HG03520 (cell line): ENCODE data around the gene MYO3A.
"Not testable (repeated sequence)": the region's sequence is repeated elsewhere in the genome, so short reads cannot be mapped to it uniquely, and the experiment has no call there.

ENCODE experiments used
- ATAC-seq: cut with Tn5 transposase; IDR thresholded peaks from one replicate; pipeline ENCODE4 v1.9.1; 2021; ENCODE audit warnings: mild to moderate bottlenecking, moderate library complexity; ENCODE audit not compliant: unreplicated experiment

The MYO3A gene

DNA sequence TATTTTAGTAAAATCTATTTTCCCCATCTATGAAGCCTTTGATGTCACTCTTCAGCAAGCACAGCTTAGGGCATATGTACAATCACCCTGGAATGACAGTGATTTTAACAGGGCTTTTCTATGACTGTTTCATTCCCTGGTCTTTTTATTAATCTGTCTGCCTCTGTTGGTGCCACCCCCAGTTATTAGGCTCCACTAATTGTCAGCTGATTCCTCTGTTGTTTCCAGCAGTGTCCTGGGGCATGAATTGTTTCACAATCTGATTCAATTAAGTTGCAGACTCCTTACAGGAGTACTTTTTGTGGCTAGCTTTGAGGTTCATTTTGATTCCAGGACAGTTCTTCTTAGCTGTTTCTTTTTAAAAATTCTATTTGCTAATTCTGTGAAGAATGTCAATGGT, 38.6 kb downstream of the MYO3A start:
- ATAC-seq = no peak

GRCh38 chr10:25974897-25975459, 40.9 kb downstream of the MYO3A start:
- no peak for ATAC-seq

DNA sequence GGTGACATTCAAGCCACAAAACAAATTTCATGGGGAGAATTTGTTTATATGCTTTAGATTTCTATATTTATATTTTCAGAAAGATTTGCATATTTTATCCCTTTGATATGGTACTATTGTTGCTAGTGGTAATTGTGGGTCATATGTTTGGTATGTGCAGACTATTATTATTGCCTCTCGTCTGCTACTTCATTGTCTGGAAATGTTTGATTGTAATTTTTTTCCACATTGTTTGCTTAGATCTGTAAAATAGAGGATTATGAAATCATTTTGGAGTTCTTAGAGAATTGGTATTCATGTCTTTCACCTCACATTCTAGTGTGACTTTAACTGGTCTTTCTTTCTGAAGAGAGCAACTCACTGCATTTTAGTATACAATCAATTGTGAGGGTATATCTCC, 44.7 kb downstream of the MYO3A start:
- no peak for ATAC-seq

DNA sequence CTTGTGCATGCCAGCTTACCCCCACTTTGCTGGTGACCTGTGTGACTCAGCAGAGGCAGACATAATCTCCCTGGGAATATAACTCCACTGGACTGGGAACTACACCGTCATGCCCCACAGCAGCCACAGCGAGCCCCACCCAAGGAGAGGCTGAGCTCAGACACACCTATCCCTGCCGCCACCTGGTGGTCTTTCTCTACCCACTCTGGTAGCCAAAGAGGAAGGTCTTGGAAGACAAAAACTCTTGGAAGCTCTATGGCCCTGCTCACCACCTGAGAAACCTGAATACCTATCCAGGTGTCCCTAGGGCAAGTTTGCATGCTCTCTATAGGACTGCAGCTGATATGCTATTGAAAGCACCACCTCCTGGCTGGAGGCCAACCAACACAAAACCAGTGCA, 48.1 kb downstream of the MYO3A start:
- ATAC-seq = no peak

DNA sequence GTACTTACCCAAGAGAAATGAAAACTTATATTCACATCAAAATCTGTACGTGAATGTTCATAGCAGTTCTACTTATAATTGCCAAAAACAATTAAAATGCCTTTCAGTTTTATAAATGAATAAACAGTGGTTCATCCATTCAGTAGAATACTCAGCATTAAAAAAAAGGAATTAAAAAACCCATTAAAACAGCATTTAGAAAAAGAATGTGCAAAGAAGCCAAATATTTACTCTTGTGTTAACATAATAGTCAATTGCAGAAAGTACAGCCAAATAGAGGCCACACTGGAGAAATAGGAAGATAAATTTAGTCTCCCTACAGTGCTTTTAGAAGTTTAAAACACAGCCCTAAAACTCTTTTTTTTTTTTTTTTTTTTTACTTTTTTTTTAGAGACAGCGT, 54.6 kb downstream of the MYO3A start:
- ATAC-seq = no peak

GRCh38 chr10:25989951-25990350, 55.9 kb downstream of the MYO3A start:
- ATAC-seq = no peak

- no peak for ATAC-seq
Observed at GRCh38 chr10:25999295-25999981, 65.4 kb downstream of the MYO3A start.

DNA sequence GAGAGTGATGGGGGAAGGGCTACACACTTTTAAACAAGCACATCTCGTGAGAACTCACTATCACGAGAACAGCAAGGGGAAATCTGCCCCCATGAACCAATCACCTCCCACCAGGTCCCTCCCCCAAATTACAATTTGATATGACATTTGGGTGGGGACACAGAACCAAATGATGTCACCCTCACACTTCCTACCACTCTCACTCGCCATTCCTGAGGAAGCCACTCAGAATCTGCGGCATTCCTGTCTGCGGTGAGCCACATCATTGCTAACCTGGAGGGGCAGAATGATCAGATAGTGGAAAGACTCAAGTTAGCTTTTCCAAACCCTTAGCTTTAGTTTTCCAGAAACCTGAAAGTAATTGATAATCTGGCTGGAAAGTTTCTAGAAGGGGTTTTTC, 66.9 kb downstream of the MYO3A start:
- ATAC-seq = no peak

DNA sequence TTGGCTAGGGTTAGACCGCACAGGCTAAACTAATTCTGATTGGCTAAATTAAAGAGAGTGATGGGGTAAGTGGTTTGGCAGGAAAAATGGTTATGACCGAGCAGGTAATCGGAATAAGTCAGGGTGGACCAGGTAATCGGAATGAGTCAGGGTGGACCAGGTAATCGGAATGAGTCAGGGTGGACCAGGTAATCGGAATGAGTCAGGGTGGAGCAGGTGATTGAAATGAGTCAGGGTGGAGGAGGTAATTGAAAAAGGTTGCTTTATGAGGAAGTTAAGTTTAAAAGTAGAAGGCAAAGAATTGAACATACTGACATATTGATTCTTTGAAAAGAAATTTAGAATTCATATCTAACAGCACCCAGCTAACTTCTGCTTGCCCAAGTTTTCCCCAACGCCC, 68.4 kb downstream of the MYO3A start:
- ATAC-seq = not testable (repeated sequence)

GRCh38 chr10:26015092-26015491, 81.1 kb downstream of the MYO3A start:
- no peak for ATAC-seq

DNA sequence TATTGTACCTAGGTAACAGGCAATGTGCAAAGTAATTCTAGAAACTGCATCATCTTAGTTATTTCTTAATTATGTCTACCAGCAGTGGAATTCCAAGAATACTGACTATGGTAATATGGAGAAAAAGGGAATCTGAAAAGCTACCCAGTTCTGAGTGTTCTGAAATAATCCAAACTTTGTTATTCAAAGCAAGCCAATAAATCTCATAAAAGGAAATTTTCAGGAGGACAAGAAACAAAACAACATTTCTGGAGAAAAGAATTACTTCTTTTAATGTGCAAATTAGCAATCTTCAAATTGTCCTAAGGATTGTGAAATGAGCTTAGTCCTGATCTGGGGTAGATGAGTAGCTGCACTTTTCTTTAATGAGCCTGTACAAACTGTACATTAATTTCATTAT, 88.8 kb downstream of the MYO3A start:
- no peak for ATAC-seq

DNA sequence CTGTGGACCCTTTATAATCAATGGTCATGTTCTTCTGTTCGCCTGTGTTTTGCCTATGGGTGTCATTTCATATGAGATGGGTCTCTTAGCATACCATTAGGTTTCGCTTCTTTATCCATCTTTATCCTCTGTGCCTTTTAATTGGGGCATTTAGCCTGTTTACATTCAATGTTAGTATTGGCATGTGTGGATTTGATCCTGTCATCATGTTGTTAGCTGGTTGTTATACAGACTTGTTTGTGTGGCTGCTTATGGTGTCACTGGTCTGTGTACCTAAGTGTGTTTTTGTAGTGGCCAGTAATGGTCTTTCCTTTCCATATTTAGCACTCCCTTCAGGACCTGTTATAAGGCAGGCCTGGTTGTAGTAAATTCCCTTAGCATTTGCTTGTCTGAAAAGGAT, 90.3 kb downstream of the MYO3A start:
- ATAC-seq = no peak

- no peak for ATAC-seq
Observed at GRCh38 chr10:26025523-26025922, 91.5 kb downstream of the MYO3A start.

DNA sequence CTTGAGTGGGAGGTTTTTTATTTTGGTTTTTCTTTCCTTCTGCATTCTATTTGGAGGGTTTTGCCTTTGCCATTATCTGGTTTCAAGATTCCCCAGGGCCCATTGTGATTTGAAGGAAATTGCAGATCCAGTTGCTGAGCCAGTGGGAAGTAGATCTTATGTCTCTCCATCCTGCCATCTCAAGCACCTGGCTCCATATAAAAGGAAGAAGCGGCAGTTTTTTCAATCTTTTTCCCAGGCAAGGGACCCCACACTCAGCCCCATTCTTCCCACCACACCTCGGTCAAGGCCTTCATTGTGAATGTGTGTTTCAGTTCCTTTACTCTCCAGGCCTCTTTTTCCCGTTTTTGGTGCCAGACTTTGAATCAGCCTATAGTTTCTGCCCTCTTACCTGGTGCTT, 95.8 kb downstream of the MYO3A start:
- no peak for ATAC-seq

DNA sequence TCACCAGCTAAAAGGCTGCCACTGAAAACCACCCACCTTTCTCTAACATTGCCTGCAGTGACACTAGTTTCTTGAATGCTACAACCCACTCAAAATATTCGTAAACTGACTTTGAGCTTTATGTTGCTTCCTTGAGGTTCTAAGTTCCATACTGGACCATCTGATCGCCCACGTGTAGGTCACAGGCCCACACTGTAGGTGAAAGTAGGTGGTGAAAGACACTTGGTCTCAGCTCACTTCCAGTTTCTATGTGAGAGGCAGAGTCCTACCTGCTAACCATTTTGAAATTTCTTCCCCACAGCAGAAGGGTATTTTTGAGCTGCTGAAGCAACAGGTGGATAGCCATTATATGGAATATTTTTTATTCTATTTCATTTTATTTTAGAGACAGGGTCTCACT, 97.3 kb downstream of the MYO3A start:
- ATAC-seq = peak; percentile 65

GRCh38 chr10:26043469-26043868, 109.4 kb downstream of the MYO3A start:
- no peak for ATAC-seq

DNA sequence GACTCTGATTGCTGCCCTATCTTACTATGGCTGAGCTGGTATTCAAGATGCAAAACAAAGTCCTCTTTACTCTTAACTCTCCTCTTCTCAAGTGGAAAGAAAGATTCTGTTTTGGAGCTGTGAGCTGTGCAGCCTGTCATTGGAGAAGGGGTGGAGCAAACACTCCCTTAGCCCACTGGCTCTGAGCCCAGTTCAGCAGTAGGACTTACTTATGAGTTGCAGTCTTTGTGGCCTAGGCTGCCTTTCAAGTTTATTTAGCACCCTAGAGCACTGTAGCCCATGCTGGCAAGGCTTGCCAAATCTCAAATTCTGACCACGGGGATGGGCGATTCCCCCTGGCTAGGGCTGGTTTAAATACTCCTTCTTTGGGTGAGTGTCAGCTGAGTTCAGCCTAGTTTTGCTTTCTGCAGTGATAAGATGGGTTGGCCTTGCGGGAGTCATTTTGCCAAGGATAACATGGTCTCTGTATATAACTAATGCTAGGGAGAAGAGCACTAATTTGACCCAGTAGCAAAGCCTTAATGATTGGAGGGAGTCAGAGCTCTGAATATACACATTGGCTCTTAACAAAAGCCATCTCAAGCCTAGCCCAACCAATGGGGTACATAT, 110.2 kb downstream of the MYO3A start:
- no peak for ATAC-seq

DNA sequence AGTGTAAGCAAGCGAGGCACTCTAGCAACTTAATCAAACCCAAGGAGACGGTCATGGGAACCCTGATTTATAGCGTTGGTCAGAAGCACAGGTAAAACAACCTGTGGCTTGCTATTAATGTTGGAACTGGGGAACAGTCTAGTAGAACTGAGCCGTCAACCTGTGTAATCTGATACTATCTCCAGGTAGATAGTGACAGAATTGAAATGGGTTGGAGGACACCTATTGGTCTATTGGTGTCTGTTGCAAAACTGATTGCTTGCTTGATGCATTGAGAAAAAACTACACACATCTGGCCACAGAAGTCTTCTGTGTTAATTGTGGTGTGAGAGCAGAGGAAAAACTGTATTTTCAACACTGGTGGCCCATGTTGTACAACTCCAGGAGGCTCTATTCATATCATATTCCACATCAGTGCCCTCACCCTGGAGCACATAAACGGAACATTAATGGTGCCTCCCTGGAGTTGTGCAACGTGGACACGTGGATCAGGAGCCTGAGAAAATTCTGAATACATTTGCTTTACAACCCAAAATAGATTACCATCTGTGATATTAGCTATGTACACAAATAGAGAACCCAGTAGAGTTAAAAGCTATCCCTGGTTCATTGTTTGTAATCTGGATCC, 112.2 kb downstream of the MYO3A start:
- no peak for ATAC-seq

DNA sequence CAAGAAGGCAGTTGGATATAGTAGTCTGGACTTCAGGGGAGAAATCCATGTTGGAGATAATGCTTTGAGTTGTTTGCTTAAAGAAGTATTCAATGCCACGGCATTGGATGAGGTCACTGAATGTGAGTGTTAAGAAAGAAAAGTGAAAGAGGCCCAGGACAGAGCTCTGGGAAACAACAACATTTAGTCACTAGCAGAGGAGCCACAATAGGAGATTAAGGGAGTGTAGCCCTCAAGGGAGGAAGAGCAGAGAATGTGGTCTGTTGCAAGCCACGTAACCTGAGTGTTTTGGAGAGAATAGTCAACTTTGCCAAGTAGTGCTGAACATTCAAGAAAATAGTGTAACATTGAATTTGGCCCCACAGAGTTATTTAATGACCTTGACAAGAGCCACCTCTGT, 114.7 kb downstream of the MYO3A start:
- ATAC-seq = no peak

GRCh38 chr10:26052326-26052725, 118.3 kb downstream of the MYO3A start:
- no peak for ATAC-seq

DNA sequence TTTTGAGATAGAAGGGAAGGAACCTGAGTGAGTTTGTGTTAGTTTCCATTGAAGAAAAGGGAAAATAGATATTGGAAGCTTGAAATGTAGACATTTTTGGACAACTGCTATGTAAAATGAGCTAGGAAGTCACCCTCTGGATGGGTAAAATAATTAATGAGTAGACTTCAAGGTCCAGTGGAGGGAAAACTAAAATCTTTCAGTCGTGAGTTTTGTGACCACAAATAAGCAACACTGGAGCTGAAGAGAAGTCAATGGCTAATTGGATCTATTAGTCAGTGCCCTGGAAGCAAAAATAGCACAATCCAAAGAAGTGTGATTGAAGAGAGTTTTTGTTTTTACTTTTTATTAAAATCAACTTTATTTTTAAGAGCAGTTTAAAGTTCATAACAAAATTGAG, 123.4 kb downstream of the MYO3A start:
- no peak for ATAC-seq

- ATAC-seq = no peak
Observed at GRCh38 chr10:26064106-26064505, 130.1 kb downstream of the MYO3A start.
